ENCODE measurements around the gene UQCC2.

DNA sequence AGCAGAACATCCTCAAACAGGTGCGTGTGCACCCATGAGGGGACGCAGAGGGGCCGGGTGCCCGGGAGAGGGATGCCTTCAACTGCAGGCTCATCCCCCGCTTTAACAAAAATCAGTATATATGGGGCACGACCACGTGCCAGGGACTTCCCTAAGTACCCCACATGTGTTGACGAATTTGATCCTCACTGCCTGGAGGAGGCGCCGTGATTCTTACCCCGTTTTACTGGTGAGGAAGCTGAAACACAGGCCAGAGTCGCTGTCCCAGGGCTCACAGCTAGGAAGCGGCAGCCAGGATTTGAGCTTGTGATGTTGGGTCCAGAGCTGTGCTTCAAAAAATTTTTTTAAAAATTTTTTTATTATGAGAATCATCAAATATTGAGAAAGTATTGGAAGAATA is 45.5 kb downstream of the UQCC2 start:
- TF ChIP-seq EZH2 (IDR thresholded peaks at IDR 0.05; ENCODE audit: insufficient read depth, poor library complexity, severe bottlenecking) (no peak), EZH2phosphoT487 (IDR thresholded peaks at IDR 0.05; ENCODE audit: insufficient read depth, low read depth) (no peak)

Data from GM23248 (cell line).